ENCODE data around the gene C11orf87.

Gene C11orf87

GRCh38 chr11:109421981-109422869, at the start of gene C11orf87:
Gene C11orf87 (plus strand): TSS chr11:109422190. CDS start chr11:109423634, 1,444 bp downstream.
- DNase-seq = peak; percentile 45

GRCh38 chr11:109374032-109374431, 48.0 kb upstream of the C11orf87 start:
- no peak for DNase-seq

DNA sequence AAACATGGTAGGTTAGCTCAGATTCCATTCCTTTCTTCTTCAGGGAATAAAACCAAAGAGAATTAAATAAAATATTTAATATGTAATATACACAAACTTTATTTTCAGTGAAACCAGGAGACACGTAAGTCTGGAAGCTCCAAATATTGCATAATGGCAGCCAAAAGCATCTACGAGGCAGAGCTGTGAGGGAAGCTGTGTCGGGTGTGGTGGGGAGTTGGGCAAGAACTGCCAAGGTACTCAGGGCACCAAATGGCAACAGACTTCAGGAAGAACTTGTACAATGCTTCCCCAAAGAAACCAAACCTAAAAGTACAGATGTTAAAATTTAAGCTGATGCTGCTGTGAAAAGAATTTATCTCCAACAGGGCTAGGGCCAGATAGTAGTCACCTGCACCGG, 47.5 kb upstream of the C11orf87 start:
- DNase-seq = no peak

DNA sequence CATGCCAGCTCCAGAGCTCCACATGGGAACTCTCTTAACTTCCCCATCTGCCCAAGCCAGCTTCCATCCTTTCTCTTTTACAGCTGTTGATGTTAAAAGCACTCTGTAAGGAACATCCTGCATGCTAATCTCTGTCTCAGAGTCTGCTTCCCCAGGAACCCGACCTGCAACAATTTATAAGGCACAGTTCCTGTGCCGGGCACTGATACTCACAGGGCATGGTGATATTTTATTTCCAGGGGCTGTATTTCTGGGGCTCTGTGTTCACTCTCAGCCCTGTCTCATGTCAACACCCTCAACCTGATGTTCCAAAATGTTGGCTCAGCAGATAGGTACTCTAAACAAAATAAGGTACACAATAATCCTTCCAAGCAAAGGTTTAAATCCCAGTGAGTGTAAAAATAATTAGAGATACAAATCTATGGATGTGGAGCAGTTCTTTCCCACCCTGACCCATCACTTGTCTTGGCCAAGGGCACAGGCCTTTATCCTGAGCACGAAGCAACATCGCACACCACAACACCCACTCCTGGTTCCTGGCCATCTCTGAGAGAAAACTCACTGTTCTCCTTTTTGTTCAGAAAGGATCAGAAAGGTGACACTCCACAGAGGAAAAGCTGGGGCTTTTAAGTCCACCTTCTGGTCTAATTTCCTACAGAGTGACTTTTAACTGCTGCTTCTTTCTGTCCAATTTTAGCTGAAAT, 44.8 kb upstream of the C11orf87 start:
- no peak for DNase-seq

- DNase-seq = no peak
Measured at GRCh38 chr11:109378034-109378433, 44.0 kb upstream of the C11orf87 start.

DNA sequence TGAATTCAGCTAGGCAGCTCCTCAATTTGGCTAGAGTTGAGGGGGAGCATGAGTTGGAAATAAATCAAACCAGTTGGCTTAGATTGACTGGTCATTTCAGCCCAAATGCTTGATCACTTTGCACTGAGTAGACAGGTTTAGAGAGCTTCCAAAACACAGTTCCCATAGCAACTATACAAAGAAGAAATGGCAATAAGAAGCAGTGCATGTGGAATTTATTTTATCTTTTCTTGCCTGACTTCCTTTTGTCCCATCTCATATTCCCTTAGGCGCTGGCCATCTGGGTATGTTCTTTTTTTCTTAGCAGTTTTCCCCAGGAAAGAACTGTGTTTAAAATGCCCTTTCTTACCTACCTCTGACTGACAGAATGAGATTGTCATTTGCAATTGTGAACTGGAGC, 38.7 kb upstream of the C11orf87 start:
- DNase-seq = no peak

GRCh38 chr11:109384873-109385272, 37.1 kb upstream of the C11orf87 start:
- no peak for DNase-seq

DNA sequence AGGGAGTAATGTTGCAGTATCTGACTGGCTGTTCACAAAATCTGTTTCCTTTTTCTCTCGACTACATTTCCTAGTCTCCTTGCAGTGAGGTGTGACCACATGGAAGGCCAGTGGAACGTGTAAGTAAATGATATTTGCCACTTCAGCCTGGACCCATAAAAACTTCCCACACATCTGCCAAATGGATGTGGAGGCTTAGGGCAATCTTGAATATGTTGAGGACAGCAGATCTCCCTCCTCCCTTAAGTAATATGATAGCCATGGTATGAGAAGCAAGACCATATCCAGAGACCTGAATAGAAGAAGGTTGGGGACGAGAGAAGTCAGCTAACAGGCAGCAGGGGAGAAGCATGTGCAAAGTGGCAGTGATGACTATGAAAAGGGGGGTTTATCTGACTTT, 33.0 kb upstream of the C11orf87 start:
- no peak for DNase-seq

- DNase-seq = no peak
Measured at GRCh38 chr11:109390752-109391151, 31.2 kb upstream of the C11orf87 start.

DNA sequence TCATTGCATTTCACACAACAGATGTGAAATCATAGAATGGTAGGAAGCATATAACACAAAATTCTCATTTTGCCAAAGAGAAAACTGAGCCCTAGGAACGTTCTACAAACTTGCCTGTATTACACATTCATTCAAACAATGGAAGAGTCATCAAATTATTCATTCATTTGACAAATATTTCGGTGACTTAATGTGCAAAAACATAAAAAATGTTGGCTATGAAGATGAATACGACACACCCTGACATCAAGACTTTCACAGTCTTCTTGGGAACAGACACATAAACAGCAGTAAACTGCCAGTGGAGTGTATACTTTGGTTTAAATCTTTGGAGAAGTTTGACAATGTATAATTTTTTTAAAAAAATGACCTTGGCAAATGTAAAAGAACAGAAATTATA, 20.4 kb upstream of the C11orf87 start:
- DNase-seq = no peak

- DNase-seq = no peak
Measured at GRCh38 chr11:109405671-109406070, 16.3 kb upstream of the C11orf87 start.

GRCh38 chr11:109416601-109417000, 5.4 kb upstream of the C11orf87 start:
- DNase-seq = no peak

DNA sequence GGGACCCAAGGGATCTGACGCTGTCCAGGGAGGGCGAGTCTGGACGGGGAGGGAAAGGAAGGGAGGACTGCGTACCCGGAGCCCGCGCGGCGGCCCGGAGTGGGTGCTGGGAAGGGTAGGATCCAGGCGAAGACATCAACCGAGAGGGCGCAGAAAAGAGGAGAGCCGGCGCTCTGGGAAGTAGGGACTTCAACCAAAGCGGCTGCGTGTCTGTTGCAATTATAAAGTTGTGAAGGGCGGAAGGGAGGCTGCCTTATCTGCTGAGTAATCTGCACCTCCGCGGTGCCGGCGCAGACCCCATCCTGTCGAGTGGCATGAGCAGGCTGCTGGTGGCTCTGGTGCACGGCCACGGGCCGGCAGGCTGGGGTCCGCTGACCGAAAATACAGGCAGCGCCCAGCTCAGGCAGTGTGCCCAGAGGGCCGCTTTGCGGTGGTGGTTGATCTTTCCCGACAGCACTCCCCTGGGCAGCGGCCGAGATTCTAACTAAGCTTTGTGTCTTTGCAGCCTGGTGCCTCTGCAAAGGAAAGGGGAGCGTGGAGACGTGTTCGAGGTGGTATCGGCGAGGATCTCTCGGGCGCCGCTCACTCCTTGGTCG, 978 bp downstream of the C11orf87 start:
- DNase-seq = peak; percentile 54

DNA sequence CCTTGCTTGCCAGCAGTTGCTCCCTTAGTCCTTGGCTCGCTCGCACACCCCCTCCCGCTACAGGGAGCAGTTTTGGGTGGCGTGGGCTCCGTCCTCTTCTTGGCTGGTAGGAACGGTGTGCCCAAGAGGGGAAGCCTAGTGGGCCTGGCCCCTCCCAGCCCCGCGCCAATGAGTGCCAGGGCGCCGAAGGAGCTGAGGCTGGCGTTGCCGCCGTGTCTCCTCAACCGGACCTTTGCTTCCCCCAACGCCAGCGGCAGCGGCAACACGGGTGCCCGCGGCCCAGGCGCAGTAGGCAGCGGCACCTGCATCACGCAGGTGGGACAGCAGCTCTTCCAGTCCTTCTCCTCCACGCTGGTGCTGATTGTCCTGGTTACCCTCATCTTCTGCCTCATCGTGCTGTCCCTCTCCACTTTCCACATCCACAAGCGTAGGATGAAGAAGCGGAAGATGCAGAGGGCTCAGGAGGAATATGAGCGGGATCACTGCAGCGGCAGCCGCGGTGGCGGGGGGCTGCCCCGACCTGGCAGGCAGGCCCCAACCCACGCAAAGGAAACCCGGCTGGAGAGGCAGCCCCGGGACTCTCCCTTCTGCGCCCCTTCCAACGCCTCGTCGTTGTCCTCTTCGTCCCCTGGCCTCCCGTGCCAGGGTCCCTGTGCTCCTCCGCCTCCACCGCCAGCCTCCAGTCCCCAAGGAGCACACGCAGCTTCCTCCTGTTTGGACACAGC, 1.6 kb downstream of the C11orf87 start:
- no peak for DNase-seq

DNA sequence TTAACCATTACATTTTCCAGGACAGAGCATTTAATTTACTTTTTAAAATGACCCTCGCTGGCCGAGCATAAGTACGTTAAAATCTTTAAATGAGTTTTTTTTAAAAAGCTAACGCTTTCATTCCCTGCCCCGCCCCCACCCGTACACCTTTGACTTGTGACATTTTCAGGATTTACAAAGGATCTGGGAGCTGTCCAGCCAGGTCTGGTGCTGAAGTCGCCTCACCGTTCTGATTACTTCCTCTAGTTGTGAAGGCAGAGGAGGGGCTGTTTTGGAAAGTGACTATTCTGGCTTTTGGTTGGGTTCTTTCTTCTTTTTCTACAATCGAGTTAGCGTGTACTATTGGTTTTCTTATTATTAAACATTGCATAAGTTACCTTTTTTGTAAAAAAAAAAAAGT, 2.9 kb downstream of the C11orf87 start:
- no peak for DNase-seq

GRCh38 chr11:109425554-109425953, 3.6 kb downstream of the C11orf87 start:
- no peak for DNase-seq

GRCh38 chr11:109426442-109427240, 4.7 kb downstream of the C11orf87 start:
- no peak for DNase-seq

DNA sequence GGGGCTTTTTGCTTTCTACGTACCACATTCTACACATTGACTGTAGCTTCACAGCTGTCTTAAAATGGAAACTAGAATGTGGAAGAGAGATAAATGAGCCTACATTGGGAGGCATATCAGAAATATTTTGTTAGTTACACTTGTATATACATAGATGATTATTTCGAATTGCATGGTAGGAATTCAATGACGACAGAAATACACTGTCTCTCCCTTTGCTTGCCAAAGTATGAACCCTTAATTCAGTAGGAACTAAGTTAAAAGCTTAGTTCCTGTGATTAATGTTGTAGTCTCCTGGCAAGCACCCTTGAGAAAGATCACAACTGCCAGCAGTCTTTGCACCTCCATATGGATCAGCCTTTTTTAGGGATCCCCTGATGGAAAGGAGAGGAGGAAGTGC, 10.1 kb downstream of the C11orf87 start:
- DNase-seq = no peak

- no peak for DNase-seq
Measured at GRCh38 chr11:109433753-109434256, 11.8 kb downstream of the C11orf87 start.

DNA sequence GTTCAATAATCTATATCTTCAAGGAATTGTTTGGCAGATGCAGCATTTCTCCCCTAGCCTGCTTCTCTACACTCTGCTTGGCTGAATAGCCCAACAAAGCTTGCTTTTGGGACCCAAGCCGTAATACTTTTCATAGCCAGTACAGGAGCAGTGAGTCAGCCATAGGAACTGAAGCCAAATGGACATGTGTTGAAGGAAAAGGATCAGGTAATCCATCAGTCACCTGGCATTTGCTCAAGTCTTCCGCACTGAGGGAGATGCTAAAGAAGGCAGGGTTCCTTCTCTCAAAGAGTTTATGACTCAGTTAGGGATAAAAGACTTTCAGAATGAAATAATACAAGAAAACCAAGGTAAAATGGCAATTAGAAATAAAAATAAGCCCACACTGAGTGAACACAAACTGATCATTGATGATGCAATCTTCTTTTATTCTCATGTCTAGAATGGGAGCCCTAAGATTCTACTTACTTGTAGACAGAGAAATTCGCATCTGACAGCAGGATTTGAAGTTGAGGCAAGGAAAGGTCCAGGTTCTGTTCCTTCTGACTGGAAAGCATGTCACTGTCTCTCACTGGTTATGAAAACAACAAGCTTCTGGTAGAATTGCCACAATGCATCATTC, 13.2 kb downstream of the C11orf87 start:
- DNase-seq = no peak

- no peak for DNase-seq
Measured at GRCh38 chr11:109439684-109440083, 17.7 kb downstream of the C11orf87 start.

DNA sequence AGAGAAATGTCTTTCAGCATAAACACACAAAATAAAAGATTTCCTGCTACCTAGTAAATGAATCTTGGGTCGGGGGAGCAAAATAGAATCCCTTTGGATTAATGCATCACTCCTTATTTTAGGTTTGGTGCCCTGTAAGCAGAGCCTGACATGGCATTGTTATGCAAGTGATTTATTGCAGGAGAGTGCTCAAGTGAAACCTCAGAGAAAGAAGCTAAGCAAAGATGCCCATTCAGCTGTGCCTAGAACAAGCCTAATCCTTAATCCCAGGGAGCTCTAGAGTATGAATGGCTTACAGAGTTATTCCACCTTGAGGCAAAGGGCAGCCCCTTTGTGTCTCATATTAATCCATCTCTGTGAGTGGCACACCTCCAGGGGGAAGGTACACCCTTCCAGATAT, 21.1 kb downstream of the C11orf87 start:
- no peak for DNase-seq
